Measurements from ENCODE around the gene TRPV5.
"Not testable (repeated sequence)": the region's sequence is repeated elsewhere in the genome, so short reads cannot be mapped to it uniquely, and the experiment has no call there.

The TRPV5 gene

DNA sequence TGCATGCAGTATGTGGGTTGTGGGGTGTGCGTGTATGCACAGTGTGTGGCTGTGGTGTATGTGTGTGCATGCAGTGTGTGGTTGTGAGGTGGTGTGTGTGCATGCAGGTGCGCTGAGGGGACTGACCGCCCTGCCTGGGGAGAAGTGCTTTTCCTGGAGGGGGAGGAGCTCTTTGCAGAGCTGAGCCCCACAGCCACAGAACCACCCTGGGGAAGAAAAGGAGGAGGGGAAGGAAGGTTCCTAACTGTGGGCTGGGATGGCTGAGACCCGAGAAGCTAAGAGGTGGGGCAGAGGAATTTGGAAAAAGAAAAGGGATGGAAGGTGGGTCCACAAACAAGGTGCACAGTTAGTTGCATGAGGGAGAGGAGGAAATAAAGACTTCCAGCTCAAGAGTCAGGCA is at the start of gene TRPV5:
TSS of gene TRPV5 (minus strand) at position 123 of the 400 bp plus-strand sequence. CDS start 287 bp downstream, outside the sequence.
- no peak within 1 kb of the TSS for H3K4me3 ChIP-seq (replicated peaks in 1 of 2; ENCODE audit: low read depth in 2 of 2, low read length in 2 of 2)
- TF ChIP-seq, protein P1, sequence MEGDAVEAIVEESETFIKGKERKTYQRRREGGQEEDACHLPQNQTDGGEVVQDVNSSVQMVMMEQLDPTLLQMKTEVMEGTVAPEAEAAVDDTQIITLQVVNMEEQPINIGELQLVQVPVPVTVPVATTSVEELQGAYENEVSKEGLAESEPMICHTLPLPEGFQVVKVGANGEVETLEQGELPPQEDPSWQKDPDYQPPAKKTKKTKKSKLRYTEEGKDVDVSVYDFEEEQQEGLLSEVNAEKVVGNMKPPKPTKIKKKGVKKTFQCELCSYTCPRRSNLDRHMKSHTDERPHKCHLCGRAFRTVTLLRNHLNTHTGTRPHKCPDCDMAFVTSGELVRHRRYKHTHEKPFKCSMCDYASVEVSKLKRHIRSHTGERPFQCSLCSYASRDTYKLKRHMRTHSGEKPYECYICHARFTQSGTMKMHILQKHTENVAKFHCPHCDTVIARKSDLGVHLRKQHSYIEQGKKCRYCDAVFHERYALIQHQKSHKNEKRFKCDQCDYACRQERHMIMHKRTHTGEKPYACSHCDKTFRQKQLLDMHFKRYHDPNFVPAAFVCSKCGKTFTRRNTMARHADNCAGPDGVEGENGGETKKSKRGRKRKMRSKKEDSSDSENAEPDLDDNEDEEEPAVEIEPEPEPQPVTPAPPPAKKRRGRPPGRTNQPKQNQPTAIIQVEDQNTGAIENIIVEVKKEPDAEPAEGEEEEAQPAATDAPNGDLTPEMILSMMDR (IDR thresholded peaks at IDR 0.05; ENCODE audit: low read depth, low read length): no peak
- DNase-seq (ENCODE audit: low read depth in 2 of 2): no peak

DNA sequence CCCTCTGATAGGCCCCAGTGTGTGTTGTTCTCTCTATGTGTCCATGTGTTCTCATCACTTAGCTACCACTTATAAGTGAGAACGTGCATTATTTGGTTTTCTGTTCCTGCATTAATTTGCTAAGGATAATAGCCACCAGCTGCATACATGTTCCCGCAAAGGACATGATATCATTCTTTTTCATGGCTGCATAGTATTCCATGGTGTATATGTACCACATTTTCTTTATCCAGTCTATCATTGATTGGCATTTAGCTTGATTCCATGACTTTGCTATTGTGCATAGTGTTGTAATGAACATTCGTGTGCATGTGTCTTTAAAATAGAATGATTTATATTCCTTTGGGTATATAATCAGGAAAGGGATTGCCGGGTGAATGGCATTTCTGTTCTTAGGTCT is 44.9 kb upstream of the TRPV5 start:
- H3K4me3 ChIP-seq (replicated peaks in 1 of 2; ENCODE audit: low read depth in 2 of 2, low read length in 2 of 2); DNase-seq (ENCODE audit: low read depth in 2 of 2): not testable (repeated sequence)

DNA sequence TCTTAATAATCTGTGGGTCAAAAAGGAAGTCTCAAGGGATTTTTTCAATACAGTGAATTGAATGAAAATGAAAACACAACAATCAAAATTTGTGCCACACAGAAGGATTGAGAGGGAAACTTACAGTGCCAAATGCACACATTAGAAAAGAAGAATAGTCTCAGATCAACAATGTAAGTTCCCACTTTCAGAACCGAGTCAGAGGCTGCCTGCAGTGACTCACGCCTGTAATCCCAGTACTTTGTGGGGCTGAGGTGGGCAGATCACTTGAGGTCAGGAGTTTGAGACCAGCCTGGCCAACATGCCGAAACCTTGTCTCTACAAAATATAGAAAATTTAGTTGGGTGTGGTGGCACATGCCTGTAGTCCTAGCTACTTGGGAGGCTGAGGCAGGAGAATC is 41.1 kb upstream of the TRPV5 start:
- no peak overlapping the region for H3K4me3 ChIP-seq (replicated peaks in 1 of 2; ENCODE audit: low read depth in 2 of 2, low read length in 2 of 2)
- DNase-seq (ENCODE audit: low read depth in 2 of 2): no peak

DNA sequence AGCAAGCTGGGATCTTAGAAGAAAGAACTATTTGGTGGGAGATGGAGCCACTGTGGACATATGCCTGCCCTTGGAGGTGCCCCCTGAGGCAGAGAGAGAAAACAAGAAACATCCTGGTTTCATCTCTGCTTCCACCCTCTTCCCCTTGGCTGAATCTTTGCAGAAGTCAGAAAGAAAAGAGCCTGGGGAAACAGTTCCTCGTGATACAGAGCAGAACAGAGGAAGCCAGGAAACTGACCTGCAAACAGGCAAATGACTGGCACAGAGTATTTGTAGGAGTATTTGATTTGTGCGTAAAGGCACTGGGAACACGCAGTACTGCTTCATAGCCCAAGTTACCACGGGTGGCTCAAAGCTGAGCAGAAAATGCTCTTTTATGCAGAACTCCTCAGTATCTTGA is 35.6 kb upstream of the TRPV5 start:
- no peak for DNase-seq (ENCODE audit: low read depth in 2 of 2)
- TF ChIP-seq, protein P1 (IDR thresholded peaks at IDR 0.05; ENCODE audit: low read depth, low read length): no peak
- H3K4me3 ChIP-seq (replicated peaks in 1 of 2; ENCODE audit: low read depth in 2 of 2, low read length in 2 of 2): no peak overlapping the region

More for the DNA sequence above, 41.1 kb upstream of the TRPV5 start:
- TF ChIP-seq, protein P1 (IDR thresholded peaks at IDR 0.05; ENCODE audit: low read depth, low read length): no peak

DNA sequence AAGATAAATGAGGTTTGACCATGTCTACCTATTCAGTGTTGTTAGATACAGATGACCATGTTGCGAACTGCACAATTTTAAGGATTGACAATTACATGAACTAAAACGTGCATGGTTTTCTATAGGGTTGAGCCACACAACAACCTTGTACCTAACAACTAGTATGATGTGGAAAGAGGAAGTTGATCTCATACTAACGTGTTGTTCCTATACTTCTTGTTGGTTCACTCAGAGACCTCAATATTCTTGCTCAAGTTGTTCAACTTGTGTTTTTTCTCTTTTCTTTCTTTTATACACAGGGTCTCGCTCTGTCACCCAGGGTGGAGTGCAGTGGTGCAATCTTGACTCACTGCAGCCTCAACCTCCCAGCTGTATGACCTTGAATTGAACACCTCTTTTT is 34.7 kb upstream of the TRPV5 start:
- no peak for DNase-seq (ENCODE audit: low read depth in 2 of 2)
- no peak overlapping the region for H3K4me3 ChIP-seq (replicated peaks in 1 of 2; ENCODE audit: low read depth in 2 of 2, low read length in 2 of 2)
- TF ChIP-seq, protein P1 (IDR thresholded peaks at IDR 0.05; ENCODE audit: low read depth, low read length): no peak

DNA sequence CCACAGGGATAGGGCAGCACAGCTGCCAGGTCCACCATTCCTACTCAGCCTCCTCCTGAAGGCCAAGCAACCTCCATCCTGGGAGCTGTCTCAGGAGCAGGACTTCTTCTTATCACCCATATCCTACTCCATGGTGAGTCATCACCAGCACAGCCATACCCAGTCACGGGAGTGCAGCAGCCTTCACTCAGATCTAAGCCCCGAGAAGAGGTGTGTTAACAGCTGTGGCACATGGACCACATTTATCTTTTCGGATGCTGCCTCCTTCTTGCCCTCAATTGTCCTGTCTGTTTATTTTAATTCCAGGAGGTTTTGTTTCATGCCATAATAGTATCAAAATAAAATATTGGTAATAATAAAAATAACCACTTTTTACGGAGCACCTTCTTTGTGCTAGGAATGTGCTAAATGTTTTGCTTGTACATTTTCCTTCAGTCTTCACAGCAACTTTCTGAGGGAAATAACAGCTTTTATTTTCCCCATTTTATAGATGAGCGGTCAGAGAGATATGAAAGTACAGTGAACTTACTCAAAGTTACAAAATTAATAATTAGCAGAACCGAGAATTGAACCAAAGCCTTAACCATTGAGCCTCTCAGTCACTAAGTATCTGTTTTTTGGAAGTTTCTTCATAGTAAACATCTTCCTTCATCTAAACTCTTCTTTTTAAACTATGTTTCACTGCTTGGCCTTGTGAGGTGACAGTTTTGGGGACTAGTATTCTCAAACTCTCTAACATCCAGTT is 31.1 kb upstream of the TRPV5 start:
- DNase-seq (ENCODE audit: low read depth in 2 of 2): no peak
- TF ChIP-seq, protein P1 (IDR thresholded peaks at IDR 0.05; ENCODE audit: low read depth, low read length): no peak
- H3K4me3 ChIP-seq (replicated peaks in 1 of 2; ENCODE audit: low read depth in 2 of 2, low read length in 2 of 2): no peak overlapping the region

DNA sequence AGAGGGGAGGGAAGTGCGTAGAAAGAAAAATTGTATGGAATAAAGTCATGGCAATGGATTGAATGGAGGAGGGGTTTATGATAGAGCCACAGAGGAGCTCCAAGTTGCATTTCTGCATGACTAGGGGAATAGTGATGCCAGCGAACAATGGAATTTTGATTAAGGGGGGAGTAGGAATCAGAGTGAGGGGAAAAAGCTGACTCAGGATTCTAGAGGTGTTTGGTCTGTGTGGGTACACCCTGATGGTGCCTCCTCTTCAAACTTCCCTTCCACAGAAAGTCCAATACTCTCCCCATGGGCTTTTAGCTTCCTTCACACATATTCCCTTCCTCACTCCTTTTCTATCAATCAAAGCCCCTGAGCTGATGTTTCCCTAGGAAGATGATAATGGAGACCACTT is 30.4 kb upstream of the TRPV5 start:
- no peak overlapping the region for H3K4me3 ChIP-seq (replicated peaks in 1 of 2; ENCODE audit: low read depth in 2 of 2, low read length in 2 of 2)
- TF ChIP-seq, protein P1 (IDR thresholded peaks at IDR 0.05; ENCODE audit: low read depth, low read length): no peak
- no peak for DNase-seq (ENCODE audit: low read depth in 2 of 2)

Data from cardiac fibroblast (primary cell).